PC-9 (cell line): ENCODE data around the gene ZNF365.

Experiments used
- EZH2 ChIP-seq: fragments of 200-600 bp; sonication (generic); IDR thresholded peaks from 2 replicates; pipeline ENCODE4 v1.8.0; 2017; ENCODE audit warnings: antibody characterized with exemption, low read depth
- TF ChIP-seq, protein P1 (sequence below): fragments of 200-600 bp; sonication (generic); conservative IDR thresholded peaks from 2 replicates; pipeline ENCODE4 v1.6.1; 2017; ENCODE audit warnings: mixed run types, antibody characterized with exemption, mild to moderate bottlenecking, moderate library complexity

DNA sequence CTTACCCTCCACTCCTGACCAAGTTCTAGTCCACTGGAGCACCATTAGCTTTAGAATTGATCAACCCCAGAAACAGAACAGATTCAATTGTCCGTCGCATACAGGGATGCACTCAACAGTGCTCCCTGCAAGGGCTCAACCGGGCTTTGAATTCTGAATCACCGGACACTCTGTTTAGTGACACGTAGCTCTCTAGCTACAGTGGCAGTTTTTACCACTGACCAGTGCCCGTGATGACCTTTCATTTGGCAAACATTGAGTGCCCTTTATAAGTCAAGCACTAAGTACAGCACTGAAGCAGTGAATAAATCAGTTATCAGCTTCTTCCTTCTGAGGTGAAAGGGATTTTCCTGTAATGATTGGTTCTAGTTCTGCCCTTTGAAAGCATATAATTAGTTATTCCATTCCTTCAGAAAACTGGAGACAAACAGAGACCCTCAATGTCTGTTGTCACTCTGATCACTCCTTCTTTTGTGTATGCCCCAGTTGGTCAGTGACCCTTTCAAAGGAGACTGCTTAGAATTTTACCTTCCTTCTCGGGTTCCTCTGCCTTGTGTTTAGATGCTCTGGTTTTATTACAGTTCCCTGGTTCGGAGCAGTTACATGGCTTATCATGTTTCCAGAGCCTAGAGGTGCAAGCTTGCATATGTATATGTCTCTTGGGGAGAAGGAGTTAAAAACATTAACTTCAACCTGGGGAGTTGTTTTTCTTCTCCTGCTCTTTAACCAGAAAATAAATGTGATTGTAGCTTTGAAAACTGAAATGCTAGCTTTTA, 68.9 kb downstream of the ZNF365 start:
- TF ChIP-seq, protein P1, sequence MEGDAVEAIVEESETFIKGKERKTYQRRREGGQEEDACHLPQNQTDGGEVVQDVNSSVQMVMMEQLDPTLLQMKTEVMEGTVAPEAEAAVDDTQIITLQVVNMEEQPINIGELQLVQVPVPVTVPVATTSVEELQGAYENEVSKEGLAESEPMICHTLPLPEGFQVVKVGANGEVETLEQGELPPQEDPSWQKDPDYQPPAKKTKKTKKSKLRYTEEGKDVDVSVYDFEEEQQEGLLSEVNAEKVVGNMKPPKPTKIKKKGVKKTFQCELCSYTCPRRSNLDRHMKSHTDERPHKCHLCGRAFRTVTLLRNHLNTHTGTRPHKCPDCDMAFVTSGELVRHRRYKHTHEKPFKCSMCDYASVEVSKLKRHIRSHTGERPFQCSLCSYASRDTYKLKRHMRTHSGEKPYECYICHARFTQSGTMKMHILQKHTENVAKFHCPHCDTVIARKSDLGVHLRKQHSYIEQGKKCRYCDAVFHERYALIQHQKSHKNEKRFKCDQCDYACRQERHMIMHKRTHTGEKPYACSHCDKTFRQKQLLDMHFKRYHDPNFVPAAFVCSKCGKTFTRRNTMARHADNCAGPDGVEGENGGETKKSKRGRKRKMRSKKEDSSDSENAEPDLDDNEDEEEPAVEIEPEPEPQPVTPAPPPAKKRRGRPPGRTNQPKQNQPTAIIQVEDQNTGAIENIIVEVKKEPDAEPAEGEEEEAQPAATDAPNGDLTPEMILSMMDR, result no peak
- TF ChIP-seq EZH2, result no peak
